Activated CD8-positive, alpha-beta T cell treated with anti-CD3 and anti-CD28 coated beads for 36 hours (primary cell): ENCODE measurements around the gene STAM2. TPM values are rescaled to one million over a fixed set of nuclear protein-coding genes. Genes with fewer than 3 reads are reported as not detected.

Source experiments
- ATAC-seq: fragments of 200-7000 bp; cut with Tn5 transposase; one replicate; pipeline ENCODE4 v1.10.0; 2021; ENCODE audit warnings: mild to moderate bottlenecking, moderate library complexity
- CTCF ChIA-PET: fragments of 350-600 bp; sonication (Branson Sonifier 250); formaldehyde crosslinking; loops from one replicate; lab custom pipeline; 2021; ENCODE audit warnings: antibody characterized with exemption; lab: Charles Lee
- POLR2A ChIA-PET: fragments of 350-600 bp; sonication (Branson Sonifier 250); formaldehyde crosslinking; loops from one replicate; lab custom pipeline; 2021; ENCODE audit warnings: antibody characterized with exemption; lab: Charles Lee
- DNase-seq: peaks from one replicate; pipeline ENCODE4 v3.0.0-alpha.2; 2020
- H3K27ac Mint-ChIP-seq: one replicate; pipeline ENCODE4 v1.8.0; 2021; ENCODE audit warnings: mild to moderate bottlenecking, mixed read lengths
- H3K27me3 Mint-ChIP-seq: one replicate; pipeline ENCODE4 v1.8.0; 2021; ENCODE audit warnings: mixed read lengths
- H3K36me3 Mint-ChIP-seq: one replicate; pipeline ENCODE4 v1.8.0; 2021; ENCODE audit warnings: low read depth, mixed read lengths
- H3K4me1 Mint-ChIP-seq: one replicate; pipeline ENCODE4 v1.8.0; 2021; ENCODE audit warnings: low read depth, mixed read lengths
- H3K4me3 Mint-ChIP-seq: one replicate; pipeline ENCODE4 v1.8.0; 2021; ENCODE audit warnings: mild to moderate bottlenecking, moderate library complexity, mixed read lengths
- H3K9me3 Mint-ChIP-seq: one replicate; pipeline ENCODE4 v1.8.0; 2021; ENCODE audit warnings: mixed read lengths
- intact Hi-C: fragments of 100-400 bp; cut with micrococcal nuclease; formaldehyde crosslinking; loops from one replicate; pipeline ENCODE4 v1.10.0; 2022
- total RNA-seq, 2 experiments: library from RNA; stranded (reverse); gene quantifications; one replicate each; pipeline ENCODE4 v1.2.3, GENCODE V29; 2021
- TF ChIP-seq, protein P1 (sequence below): fragments of 200-600 bp; IDR thresholded peaks from one replicate; pipeline ENCODE4 v1.8.0; 2022; ENCODE audit warnings: antibody characterized with exemption, mild to moderate bottlenecking

STAM2 gene
- total RNA-seq, 2 experiments from 2014 or later, result 13.0 to 13.3 TPM

DNA sequence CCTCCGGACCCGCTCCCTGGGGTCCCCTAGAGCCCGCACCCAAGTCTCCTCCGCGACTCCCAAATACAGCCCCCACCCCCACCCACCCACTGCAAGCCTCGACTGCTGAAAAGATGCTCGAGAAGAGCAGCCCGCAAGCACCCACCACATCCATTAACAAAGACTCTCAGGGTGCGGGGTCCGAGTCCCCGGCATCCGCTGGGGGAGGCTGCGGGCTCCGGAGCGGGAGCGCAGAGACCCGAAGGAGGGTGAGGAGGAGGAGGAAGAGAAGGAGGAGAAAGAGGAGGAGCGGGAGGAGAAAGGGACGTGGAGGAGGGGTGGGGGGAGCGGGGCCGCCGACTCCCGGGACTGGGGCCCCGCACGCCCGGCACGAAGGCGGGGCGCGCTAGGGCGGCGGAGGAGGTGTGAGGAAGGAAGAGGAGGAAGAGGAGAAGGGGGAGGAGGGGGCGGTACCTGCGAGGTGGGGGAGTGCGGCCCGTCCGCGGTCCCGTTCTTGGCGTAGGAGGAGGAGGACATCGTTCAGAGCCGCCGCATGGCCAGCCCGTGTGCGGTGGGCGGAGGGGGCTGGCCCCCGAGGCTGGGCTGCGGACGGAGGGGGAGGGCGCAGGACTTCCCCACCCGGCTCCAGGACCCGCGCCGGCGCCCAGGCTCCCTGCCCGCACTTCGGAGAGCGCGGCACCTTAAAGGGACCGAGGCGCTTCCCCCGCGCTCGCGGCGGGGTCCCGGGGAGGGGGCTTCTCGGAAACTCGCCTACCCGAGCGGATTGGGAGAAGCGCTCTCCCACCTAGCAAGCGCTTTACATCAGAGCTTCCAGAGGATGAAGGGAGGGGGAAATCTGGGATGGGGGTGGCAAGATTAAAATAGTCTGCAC is 76.8 kb downstream of the STAM2 start, which contains the start of gene CACNB4:
Gene CACNB4, minus strand, starts transcription at position 549 of the 871 bp plus-strand sequence.
- ChIA-PET CTCF (interaction anchor here (0.7 kb wide), 1 partner anchor 75 kb away, joined by 3 read pairs; no protein-coding TSS in a partner anchor), POLR2A (no interaction called here)
- Mint-ChIP-seq H3K27ac (no peak within 1 kb of the TSS), H3K4me3 (peak within 1 kb of the TSS; percentile 70), H3K9me3 (no peaks in the 10 kb centered on the region), H3K4me1 (peaks cover 15% of the 10 kb centered on the region), H3K36me3 (no peaks in the 10 kb centered on the region), H3K27me3 (peaks cover 47% of the 10 kb centered on the region)
- ATAC-seq, result peak; percentile 67
- DNase-seq, result peak; percentile 8
- TF ChIP-seq, protein P1, sequence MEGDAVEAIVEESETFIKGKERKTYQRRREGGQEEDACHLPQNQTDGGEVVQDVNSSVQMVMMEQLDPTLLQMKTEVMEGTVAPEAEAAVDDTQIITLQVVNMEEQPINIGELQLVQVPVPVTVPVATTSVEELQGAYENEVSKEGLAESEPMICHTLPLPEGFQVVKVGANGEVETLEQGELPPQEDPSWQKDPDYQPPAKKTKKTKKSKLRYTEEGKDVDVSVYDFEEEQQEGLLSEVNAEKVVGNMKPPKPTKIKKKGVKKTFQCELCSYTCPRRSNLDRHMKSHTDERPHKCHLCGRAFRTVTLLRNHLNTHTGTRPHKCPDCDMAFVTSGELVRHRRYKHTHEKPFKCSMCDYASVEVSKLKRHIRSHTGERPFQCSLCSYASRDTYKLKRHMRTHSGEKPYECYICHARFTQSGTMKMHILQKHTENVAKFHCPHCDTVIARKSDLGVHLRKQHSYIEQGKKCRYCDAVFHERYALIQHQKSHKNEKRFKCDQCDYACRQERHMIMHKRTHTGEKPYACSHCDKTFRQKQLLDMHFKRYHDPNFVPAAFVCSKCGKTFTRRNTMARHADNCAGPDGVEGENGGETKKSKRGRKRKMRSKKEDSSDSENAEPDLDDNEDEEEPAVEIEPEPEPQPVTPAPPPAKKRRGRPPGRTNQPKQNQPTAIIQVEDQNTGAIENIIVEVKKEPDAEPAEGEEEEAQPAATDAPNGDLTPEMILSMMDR, result no peak
- intact Hi-C loops, result no loop called here

GRCh38 chr2:152097801-152098495 is 77.6 kb downstream of the STAM2 start:
- intact Hi-C loops, result no loop called here
- H3K36me3 Mint-ChIP-seq, result no peaks in the 10 kb centered on the region
- TF ChIP-seq, protein P1, result no peak
- CTCF ChIA-PET, result interaction anchor here (0.7 kb wide), 1 partner anchor 74 kb away, joined by 3 read pairs; no protein-coding TSS in a partner anchor
- no peak overlapping the region for H3K27ac Mint-ChIP-seq
- no peaks in the 10 kb centered on the region for H3K9me3 Mint-ChIP-seq
- POLR2A ChIA-PET, result interaction anchor here (0.8 to 1.3 kb wide), 3 partner anchors 9 to 21 kb away, joined by 3 to 5 read pairs (median 3); no protein-coding TSS in a partner anchor
- H3K4me1 Mint-ChIP-seq, result peaks cover 15% of the 10 kb centered on the region
- peaks cover 47% of the 10 kb centered on the region for H3K27me3 Mint-ChIP-seq
- H3K4me3 Mint-ChIP-seq, result peak overlapping the region; percentile 62
- no peak for ATAC-seq
- DNase-seq, result peak; percentile 10

DNA sequence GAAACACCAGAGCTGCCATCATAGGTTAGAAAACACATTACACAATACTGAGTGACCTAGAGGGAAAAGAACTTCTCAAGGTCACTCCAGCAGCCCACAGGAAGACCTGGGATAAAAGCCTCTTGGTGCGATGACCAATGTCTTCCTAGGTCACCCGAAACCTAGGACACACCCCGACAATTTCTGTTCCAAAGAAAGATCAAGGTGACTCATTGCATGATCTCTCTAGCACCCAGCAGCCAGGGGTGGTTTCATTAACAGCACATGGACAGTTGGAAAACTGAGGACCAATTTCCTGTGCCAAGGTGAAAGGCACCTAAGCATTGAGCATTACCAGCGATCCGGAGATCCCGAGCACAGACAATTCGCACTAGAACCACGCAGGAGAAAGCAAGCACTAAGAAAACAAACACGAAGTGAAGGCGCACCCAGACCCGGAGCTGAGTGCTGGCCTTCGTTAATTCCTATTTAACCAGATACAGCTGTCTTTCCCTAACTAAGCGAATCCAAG is 78.2 kb downstream of the STAM2 start:
- no peak overlapping the region for H3K27ac Mint-ChIP-seq
- intact Hi-C loops, result no loop called here
- H3K4me1 Mint-ChIP-seq, result peaks cover 15% of the 10 kb centered on the region
- H3K27me3 Mint-ChIP-seq, result peaks cover 45% of the 10 kb centered on the region
- ChIA-PET CTCF (no interaction called here), POLR2A (interaction anchor here (0.8 to 1.3 kb wide), 3 partner anchors 8 to 22 kb away, joined by 3 to 5 read pairs (median 3); no protein-coding TSS in a partner anchor)
- no peaks in the 10 kb centered on the region for H3K9me3 Mint-ChIP-seq
- no peaks in the 10 kb centered on the region for H3K36me3 Mint-ChIP-seq
- peak overlapping the region; percentile 62 for H3K4me3 Mint-ChIP-seq
- TF ChIP-seq, protein P1, result no peak
- no peak for ATAC-seq
- no peak for DNase-seq

GRCh38 chr2:152095146-152095545 is 80.4 kb downstream of the STAM2 start:
- DNase-seq, result no peak
- TF ChIP-seq, protein P1, result no peak
- peaks cover 33% of the 10 kb centered on the region for H3K27me3 Mint-ChIP-seq
- H3K4me1 Mint-ChIP-seq, result peaks cover 15% of the 10 kb centered on the region
- ChIA-PET CTCF (interaction anchor here (0.7 to 1.4 kb wide), 2 partner anchors 29 to 69 kb away, joined by 3 read pairs; no protein-coding TSS in a partner anchor), POLR2A (no interaction called here)
- no peaks in the 10 kb centered on the region for H3K36me3 Mint-ChIP-seq
- H3K9me3 Mint-ChIP-seq, result no peaks in the 10 kb centered on the region
- intact Hi-C loops, result no loop called here
- H3K4me3 Mint-ChIP-seq, result no peak overlapping the region
- H3K27ac Mint-ChIP-seq, result no peak overlapping the region
- ATAC-seq, result no peak
